Skeletal muscle satellite cell (primary cell): ENCODE data around the gene ARID1A.
A peak's percentile ranks its signal among the peaks of the same experiment; 100 is the strongest.

Experiments
- H3K27me3 ChIP-seq: 2 replicates; pipeline ENCODE4 v1.7.0; 2013; ENCODE audit warnings: low read length; ENCODE audit not compliant: control insufficient read depth, insufficient read depth
- H3K36me3 ChIP-seq: 2 replicates; pipeline ENCODE4 v1.7.0; 2013; ENCODE audit warnings: mild to moderate bottlenecking, control low read depth, low read length; ENCODE audit not compliant: insufficient read depth
- H3K4me1 ChIP-seq: 2 replicates; pipeline ENCODE4 v1.7.0; 2013; ENCODE audit warnings: low read length; ENCODE audit not compliant: control insufficient read depth, insufficient read depth
- H3K4me2 ChIP-seq: 2 replicates; pipeline ENCODE4 v1.7.0; 2013; ENCODE audit warnings: mild to moderate bottlenecking, low read length
- H3K4me3 ChIP-seq: 2 replicates; pipeline ENCODE4 v1.7.0; 2013; ENCODE audit warnings: low read length
- H3K9ac ChIP-seq: 2 replicates; pipeline ENCODE4 v1.7.0; 2013; ENCODE audit warnings: mild to moderate bottlenecking, low read depth, low read length, moderate library complexity
- H3K9me3 ChIP-seq: replicated peaks from 2 replicates; pipeline ENCODE4 v1.7.0; 2013; ENCODE audit warnings: mild to moderate bottlenecking, control low read depth, low read length

ARID1A gene

DNA sequence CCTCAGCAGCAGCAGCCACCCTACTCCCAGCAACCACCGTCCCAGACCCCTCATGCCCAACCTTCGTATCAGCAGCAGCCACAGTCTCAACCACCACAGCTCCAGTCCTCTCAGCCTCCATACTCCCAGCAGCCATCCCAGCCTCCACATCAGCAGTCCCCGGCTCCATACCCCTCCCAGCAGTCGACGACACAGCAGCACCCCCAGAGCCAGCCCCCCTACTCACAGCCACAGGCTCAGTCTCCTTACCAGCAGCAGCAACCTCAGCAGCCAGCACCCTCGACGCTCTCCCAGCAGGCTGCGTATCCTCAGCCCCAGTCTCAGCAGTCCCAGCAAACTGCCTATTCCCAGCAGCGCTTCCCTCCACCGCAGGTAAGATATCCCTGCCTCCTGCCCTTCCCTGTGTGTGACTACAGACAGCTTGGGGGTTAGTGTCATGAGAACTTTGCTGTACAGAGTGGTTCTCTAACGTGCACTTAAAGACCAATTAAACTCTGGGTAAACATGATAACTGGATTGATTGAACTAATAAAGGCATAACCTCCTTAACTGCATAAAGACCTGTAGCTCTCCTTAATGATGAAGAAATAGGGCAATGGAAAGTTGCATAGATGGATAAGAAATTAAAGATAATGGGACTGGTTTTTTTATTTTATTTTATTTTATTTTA is 35.6 kb downstream of the ARID1A start:
- peaks cover 53% of the 10 kb centered on the region for H3K36me3 ChIP-seq
- H3K9ac ChIP-seq: no peak overlapping the region
- H3K4me1 ChIP-seq: peaks cover 31% of the 10 kb centered on the region

DNA sequence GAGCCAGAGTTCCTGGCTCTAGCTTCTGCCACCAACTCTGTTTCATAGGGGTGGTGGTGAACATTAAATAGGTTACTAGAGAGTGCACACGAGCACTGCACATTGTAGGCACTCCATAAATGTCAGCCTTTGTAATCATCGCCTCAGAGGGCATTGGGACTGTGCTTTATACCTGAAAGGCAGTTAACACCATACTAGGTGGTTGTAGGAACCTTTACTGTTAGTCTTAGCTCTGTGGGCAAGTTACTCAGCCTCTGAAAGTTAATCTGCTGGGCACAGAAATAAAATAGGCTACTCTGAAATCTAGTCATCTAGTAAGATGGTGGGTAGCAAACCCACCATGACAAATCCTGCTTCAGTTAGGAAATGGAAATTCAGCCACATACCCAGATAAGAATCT is 37.6 kb downstream of the ARID1A start:
- H3K4me3 ChIP-seq: no peak overlapping the region
- H3K27me3 ChIP-seq: no peaks in the 10 kb centered on the region
- peaks cover 57% of the 10 kb centered on the region for H3K36me3 ChIP-seq
- H3K9ac ChIP-seq: no peak overlapping the region
- H3K4me2 ChIP-seq: no peak overlapping the region
- H3K9me3 ChIP-seq: no peaks in the 10 kb centered on the region
- peaks cover 22% of the 10 kb centered on the region for H3K4me1 ChIP-seq

More for the DNA sequence above, 35.6 kb downstream of the ARID1A start:
- Histone ChIP-seq H3K9me3 (no peaks in the 10 kb centered on the region), H3K27me3 (no peaks in the 10 kb centered on the region), H3K4me2 (no peak overlapping the region), H3K4me3 (no peak overlapping the region)

DNA sequence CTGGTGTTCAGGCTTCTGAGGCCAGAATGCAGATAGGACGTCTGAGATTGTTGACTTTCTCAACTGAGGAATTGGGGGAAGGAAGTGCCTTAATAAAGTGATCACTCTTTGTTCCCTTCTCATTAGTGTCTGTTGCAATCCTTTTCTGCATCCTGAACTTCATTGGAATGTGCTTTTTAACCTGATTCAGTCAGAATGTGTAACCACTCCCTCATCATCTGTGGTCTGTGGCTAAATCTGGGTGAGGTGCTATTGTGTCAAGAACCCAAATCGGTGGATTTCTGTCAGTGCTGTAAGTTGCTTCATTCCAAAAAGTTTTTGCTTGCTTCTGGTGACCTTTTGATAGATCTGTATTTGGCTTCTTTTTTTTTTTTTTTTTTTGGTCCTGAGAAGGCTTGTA is 38.2 kb downstream of the ARID1A start:
- Histone ChIP-seq H3K4me1 (peaks cover 22% of the 10 kb centered on the region), H3K36me3 (peaks cover 58% of the 10 kb centered on the region), H3K27me3 (no peaks in the 10 kb centered on the region), H3K9me3 (no peaks in the 10 kb centered on the region), H3K9ac (no peak overlapping the region), H3K4me3 (no peak overlapping the region), H3K4me2 (peak overlapping the region; percentile 20)

DNA sequence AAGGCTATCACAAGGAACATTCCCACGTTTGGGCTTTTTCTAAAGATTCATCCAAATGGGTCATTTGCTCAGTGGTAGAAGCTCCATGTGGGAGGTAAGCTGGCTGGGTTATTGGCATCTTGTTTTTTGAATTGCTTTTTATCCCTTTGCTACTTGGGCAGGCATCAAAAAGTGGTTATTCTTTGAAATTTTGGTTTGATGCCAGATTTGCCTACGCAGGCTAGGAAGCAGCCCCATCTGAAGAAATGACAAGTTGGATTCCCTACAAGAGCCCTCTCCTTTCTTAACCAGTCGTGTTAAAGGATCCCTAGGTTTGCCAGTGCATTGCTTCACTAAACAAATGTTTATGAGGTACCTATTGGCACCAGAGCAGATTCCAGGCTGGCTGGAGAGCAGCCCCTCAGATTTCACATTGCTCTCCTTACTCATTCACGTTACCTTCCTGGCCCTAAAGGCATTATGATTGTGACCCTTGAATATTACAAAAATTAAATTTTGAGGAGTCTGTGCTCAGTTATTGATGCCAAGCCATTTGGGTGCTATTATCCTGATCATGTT is 38.8 kb downstream of the ARID1A start:
- peak overlapping the region; percentile 10 for H3K9ac ChIP-seq
- H3K4me3 ChIP-seq: no peak overlapping the region
- H3K36me3 ChIP-seq: peaks cover 61% of the 10 kb centered on the region
- no peaks in the 10 kb centered on the region for H3K9me3 ChIP-seq
- no peak overlapping the region for H3K4me2 ChIP-seq
- H3K27me3 ChIP-seq: no peaks in the 10 kb centered on the region
- H3K4me1 ChIP-seq: peaks cover 22% of the 10 kb centered on the region

DNA sequence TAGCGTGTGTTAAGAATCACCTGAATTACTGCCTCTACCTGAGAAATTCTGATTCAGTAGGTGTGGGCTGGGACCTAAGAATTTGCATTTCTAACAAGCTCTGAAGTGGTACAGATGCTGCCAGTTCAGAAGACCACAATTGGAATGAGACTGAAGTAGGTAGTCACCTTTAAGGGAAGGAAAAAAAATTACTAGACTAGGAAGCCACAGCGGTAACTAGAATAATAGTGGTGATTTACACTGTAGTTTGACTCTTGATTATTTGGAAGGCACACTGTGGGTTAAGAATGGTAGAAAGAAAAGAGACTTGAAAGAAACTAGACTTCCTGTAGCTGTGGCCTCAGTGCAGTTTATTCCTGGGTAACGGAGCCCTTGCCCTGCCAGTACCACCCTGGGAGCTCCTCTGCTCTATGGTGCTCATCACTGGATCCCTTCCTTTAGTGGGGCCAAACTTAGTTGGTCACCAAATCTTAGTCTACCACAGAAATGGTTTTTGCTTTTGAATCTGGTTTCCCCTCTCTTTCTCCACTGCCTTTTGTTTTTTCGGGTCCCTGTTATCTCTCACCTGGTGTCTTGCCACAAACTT is 43.6 kb downstream of the ARID1A start:
- peaks cover 13% of the 10 kb centered on the region for H3K4me1 ChIP-seq
- H3K9ac ChIP-seq: no peak overlapping the region
- H3K9me3 ChIP-seq: no peaks in the 10 kb centered on the region
- H3K27me3 ChIP-seq: no peaks in the 10 kb centered on the region
- no peak overlapping the region for H3K4me2 ChIP-seq
- H3K36me3 ChIP-seq: peaks cover 54% of the 10 kb centered on the region
- no peak overlapping the region for H3K4me3 ChIP-seq

DNA sequence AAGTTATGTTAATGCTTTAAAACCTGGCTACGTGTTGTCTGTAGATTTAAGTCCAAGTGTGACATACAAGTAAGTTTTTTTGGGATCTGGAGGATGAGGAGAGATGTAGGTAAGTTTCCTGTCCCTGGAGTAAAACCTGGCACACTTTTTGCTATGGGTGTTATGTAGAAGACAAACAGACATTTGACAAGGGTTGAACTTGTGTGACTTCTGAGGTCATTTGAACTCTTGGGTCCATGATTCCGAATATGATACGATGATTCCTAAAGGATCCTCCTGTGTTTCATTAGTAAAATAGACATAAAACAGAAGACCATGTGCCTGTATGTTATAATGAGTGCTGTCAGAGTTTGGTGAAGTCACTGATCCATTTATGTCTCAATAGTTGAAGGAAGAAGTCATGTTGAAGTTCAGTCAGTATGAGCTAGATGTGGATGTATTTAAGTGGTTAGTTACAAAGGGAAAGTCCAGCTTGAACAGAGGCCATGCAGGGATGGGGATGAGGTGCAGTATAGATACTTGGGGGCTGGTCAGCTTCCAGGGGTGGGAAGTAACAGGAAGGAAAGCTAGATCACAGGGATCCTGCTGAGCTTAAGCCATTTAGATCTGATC is 44.3 kb downstream of the ARID1A start:
- H3K36me3 ChIP-seq: peaks cover 48% of the 10 kb centered on the region
- H3K4me1 ChIP-seq: peaks cover 18% of the 10 kb centered on the region
- no peak overlapping the region for H3K4me2 ChIP-seq
- no peaks in the 10 kb centered on the region for H3K27me3 ChIP-seq
- no peak overlapping the region for H3K4me3 ChIP-seq
- H3K9ac ChIP-seq: no peak overlapping the region
- H3K9me3 ChIP-seq: no peaks in the 10 kb centered on the region

DNA sequence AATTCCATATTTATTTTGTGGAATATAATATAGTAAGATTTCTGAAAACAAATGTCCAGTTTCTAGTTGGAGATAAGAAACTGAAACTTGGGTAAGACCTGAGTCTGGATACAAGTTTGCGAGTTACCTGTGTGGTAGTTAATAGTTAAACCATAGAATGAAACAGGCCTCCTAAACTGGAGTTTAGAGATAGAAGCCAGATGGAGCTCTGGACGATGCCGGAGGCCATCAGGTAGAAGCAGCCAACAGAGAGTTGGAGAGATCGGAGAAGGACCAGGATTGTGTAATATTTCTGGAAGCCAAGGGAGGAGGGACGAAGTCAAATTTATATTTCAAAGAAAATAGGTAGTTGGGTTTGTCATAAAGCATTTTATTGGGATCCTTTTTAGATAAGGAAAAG is 45.1 kb downstream of the ARID1A start:
- Histone ChIP-seq H3K36me3 (peaks cover 50% of the 10 kb centered on the region), H3K9ac (no peak overlapping the region), H3K4me1 (peaks cover 23% of the 10 kb centered on the region)

DNA sequence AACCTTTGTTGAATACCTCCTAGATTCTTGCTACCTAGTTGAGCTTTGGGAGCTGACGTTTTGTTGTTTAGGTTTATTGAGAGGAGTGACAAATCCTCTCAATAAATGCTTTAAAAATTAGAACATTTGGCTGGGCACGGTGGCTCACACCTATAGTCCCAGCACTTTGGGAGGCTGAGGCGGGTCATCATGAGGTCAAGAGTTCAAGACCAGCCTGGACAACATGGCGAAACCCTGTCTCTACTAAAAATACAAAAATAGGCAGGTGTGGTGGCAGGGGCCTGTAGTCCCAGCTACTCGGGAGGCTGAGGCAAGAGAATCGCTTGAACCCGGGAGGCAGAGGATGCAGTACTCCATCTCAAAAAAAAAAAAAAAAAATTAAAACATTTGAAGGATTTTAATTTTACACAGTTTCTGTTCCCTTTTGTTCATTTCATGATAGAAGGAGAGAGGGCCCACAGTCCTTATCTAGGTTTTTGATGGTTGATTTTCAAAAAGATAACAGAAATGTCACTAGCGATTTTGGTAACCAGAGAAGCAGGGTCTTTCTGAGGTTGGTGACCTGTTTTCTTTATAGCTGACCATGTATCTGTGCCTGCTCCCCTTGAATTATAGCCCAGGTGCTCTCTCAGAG is 47.7 kb downstream of the ARID1A start:
- H3K9ac ChIP-seq: no peak overlapping the region
- peaks cover 56% of the 10 kb centered on the region for H3K36me3 ChIP-seq
- H3K4me3 ChIP-seq: peak overlapping the region; percentile 27
- H3K9me3 ChIP-seq: no peaks in the 10 kb centered on the region
- H3K4me1 ChIP-seq: peaks cover 23% of the 10 kb centered on the region
- peak overlapping the region; percentile 39 for H3K4me2 ChIP-seq
- no peaks in the 10 kb centered on the region for H3K27me3 ChIP-seq

More for the DNA sequence above, 45.1 kb downstream of the ARID1A start:
- H3K27me3 ChIP-seq: no peaks in the 10 kb centered on the region
- no peak overlapping the region for H3K4me3 ChIP-seq
- no peak overlapping the region for H3K4me2 ChIP-seq
- no peaks in the 10 kb centered on the region for H3K9me3 ChIP-seq

DNA sequence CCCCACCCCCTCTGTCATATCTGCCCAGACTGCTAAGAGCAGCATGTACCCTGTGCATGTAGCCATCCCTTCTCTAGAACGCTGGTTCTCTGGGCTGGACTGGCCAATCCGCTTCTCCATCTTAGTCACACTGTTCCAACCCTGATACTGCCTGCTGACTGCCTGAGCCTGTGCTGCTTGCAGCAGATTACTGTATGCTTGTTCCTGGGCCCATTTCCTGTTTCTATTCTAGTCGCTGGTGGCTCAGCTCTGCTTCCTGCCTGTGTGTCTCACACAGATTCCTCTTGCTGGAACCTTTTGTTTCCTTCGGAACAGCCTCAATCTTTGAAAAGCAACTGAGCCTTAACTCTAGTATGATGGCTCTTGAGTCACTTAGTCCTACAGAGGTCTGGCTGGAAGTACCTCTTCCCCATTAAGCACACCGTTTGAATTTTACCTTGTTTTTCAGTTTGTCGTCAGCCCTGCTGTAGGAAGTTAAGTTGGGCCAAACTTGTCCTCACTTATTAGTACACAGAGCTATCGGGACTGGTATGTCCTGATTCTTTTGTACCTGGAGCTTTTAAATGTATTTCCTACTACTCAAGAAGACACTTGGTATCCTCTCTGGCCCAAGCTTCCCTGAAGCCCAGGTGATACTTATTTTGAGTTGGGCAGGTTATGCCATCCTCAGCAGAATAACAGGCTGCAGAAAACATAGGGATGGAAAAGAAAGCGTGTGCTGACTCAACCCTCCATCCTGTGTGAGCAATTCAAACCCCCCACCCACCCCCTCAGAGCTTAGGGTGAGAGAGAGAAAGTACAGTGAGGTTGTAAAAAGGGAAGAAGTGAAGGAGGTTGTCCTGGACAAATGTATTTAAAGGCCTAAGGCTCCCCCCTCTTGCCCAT is 48.5 kb downstream of the ARID1A start:
- Histone ChIP-seq H3K4me1 (peaks cover 23% of the 10 kb centered on the region), H3K4me3 (peak overlapping the region; percentile 27), H3K9ac (peak overlapping the region; percentile 26), H3K27me3 (no peaks in the 10 kb centered on the region), H3K4me2 (peak overlapping the region; percentile 39), H3K36me3 (peaks cover 55% of the 10 kb centered on the region), H3K9me3 (no peaks in the 10 kb centered on the region)

DNA sequence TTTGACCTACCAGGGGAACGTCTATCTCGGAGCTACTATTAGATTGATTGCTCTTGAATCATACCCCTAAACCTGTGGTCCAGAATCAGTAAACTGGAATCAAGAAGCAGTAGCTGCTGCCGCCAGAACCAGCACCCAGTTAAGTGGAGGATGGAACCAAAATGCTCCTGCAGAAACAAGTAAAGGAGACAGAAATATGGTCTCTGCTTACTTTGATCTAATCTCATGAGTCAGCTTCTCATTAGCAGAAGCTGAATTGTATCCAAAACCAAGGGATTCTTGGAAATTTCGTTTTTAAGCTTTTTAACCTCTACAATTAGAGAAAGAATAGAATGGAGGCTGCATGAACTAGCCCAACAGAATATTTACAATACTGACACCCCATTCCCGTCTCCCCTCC is 49.4 kb downstream of the ARID1A start:
- Histone ChIP-seq H3K27me3 (no peaks in the 10 kb centered on the region), H3K4me3 (no peak overlapping the region), H3K4me1 (peaks cover 23% of the 10 kb centered on the region), H3K9ac (peak overlapping the region; percentile 26), H3K36me3 (peaks cover 54% of the 10 kb centered on the region), H3K9me3 (no peaks in the 10 kb centered on the region), H3K4me2 (peak overlapping the region; percentile 39)

DNA sequence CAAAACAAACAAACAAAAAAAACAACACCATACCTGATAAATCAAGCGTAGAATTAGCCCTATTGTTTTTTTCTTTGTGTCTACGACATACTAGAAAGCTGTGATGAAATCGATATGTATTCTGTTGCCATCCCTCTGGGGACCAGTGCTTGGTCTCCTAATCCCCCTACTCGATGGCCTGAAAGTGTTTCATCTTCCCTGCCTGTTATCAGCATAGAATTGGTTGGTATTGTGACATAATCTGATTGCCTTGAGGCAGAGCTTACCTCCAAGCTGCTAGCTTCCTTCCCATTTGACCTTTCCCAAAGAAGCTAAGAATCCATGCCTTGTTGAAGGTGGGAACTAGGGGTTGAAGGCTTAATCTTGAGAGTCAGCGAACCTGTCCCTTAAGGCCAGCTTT is 51.2 kb downstream of the ARID1A start:
- peaks cover 49% of the 10 kb centered on the region for H3K36me3 ChIP-seq
- H3K4me2 ChIP-seq: no peak overlapping the region
- H3K9ac ChIP-seq: no peak overlapping the region
- H3K9me3 ChIP-seq: no peaks in the 10 kb centered on the region
- H3K4me3 ChIP-seq: no peak overlapping the region
- peaks cover 23% of the 10 kb centered on the region for H3K4me1 ChIP-seq
- no peaks in the 10 kb centered on the region for H3K27me3 ChIP-seq
